Ectodermal cell (in vitro differentiated cells): ENCODE data around the gene ALDH1L1.

Experiments used
- H3K27ac ChIP-seq: 2 replicates; pipeline ENCODE4 v1.7.0; 2013; ENCODE audit warnings: mild to moderate bottlenecking, low read depth, low read length; ENCODE audit not compliant: insufficient read depth, poor library complexity, severe bottlenecking
- H3K27me3 ChIP-seq: 2 replicates; pipeline ENCODE4 v1.7.0; 2013; ENCODE audit warnings: mild to moderate bottlenecking, low read length; ENCODE audit not compliant: insufficient read depth, control insufficient read depth, poor library complexity, severe bottlenecking
- H3K36me3 ChIP-seq: one replicate; pipeline ENCODE4 v1.7.0; 2013; ENCODE audit warnings: low read length; ENCODE audit not compliant: control insufficient read depth, insufficient read depth
- H3K4me1 ChIP-seq: one replicate; pipeline ENCODE4 v1.7.0; 2013; ENCODE audit warnings: low read length; ENCODE audit not compliant: control insufficient read depth, insufficient read depth
- H3K4me3 ChIP-seq: 2 replicates; pipeline ENCODE4 v1.7.0; 2013; ENCODE audit warnings: low read depth, low read length, control low read depth; ENCODE audit not compliant: insufficient read depth
- H3K9me3 ChIP-seq: 2 replicates; pipeline ENCODE4 v1.7.0; 2013; ENCODE audit warnings: mild to moderate bottlenecking, low read length, moderate library complexity; ENCODE audit not compliant: control insufficient read depth
- WGBS, 2 experiments: methylation state at CpG; one replicate each; pipeline ENCODE4 v1.1.7; 2013; ENCODE audit warnings: missing lambda C conversion rate in 2 of 2; 5-methylcytosine and 5-hydroxymethylcytosine counted together

ALDH1L1 gene

GRCh38 chr3:126119976-126120375 is 60.4 kb downstream of the ALDH1L1 start:
- 95 to 97% methylated on average over 8 of the region's 8 CpGs for WGBS, 2 experiments

GRCh38 chr3:126119008-126119675 is 61.2 kb downstream of the ALDH1L1 start:
- no peaks in the 10 kb centered on the region for H3K36me3 ChIP-seq
- WGBS, 2 experiments: 91 to 95% methylated on average over 7 of the region's 7 CpGs
- no peaks in the 10 kb centered on the region for H3K4me1 ChIP-seq
- no peak overlapping the region for H3K27ac ChIP-seq
- H3K4me3 ChIP-seq: no peak overlapping the region
- H3K9me3 ChIP-seq: no peaks in the 10 kb centered on the region
- H3K27me3 ChIP-seq: no peaks in the 10 kb centered on the region

More at GRCh38 chr3:126119976-126120375, 60.4 kb downstream of the ALDH1L1 start:
- Histone ChIP-seq H3K9me3 (no peaks in the 10 kb centered on the region), H3K27ac (no peak overlapping the region), H3K4me1 (peaks cover 3% of the 10 kb centered on the region), H3K27me3 (no peaks in the 10 kb centered on the region), H3K36me3 (no peaks in the 10 kb centered on the region), H3K4me3 (no peak overlapping the region)

DNA sequence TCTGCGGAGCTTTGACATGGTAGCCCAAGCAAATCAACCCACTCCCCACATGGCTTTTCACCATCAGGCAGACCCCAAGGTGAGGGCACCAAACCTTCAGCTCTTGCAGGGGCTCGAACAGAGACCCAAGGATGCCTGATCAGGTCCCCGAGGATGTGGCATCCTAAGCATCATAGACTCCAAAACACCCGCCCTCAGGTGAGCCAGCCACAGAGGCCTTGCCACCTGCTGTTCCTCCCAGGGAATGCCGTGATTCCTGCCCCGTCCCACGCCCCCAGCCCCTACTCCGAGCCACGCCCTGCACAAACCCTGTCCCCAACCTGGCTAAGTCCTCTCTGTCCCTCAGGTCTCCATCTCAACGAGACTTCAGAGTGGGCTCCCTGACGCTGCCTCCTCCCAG is 61.8 kb downstream of the ALDH1L1 start:
- no peaks in the 10 kb centered on the region for H3K36me3 ChIP-seq
- no peak overlapping the region for H3K27ac ChIP-seq
- H3K27me3 ChIP-seq: no peaks in the 10 kb centered on the region
- WGBS, 2 experiments: 93% methylated on average over 11 of the region's 11 CpGs
- H3K4me3 ChIP-seq: no peak overlapping the region
- no peaks in the 10 kb centered on the region for H3K4me1 ChIP-seq
- no peaks in the 10 kb centered on the region for H3K9me3 ChIP-seq

- Histone ChIP-seq H3K27me3 (no peaks in the 10 kb centered on the region), H3K4me1 (no peaks in the 10 kb centered on the region), H3K9me3 (no peaks in the 10 kb centered on the region), H3K36me3 (no peaks in the 10 kb centered on the region), H3K4me3 (no peak overlapping the region), H3K27ac (no peak overlapping the region)
- 83 to 84% methylated on average over 9 of the region's 9 CpGs for WGBS, 2 experiments
Measured at GRCh38 chr3:126117786-126118185, 62.6 kb downstream of the ALDH1L1 start.

GRCh38 chr3:126117212-126117611 is 63.2 kb downstream of the ALDH1L1 start:
- WGBS, 2 experiments: 91 to 92% methylated on average over 3 of the region's 3 CpGs
- H3K4me1 ChIP-seq: no peaks in the 10 kb centered on the region
- H3K36me3 ChIP-seq: no peaks in the 10 kb centered on the region

GRCh38 chr3:126116526-126116925 is 63.9 kb downstream of the ALDH1L1 start:
- H3K4me1 ChIP-seq: no peaks in the 10 kb centered on the region
- no peak overlapping the region for H3K4me3 ChIP-seq
- WGBS, 2 experiments: 89 to 93% methylated on average over 1 of the region's 1 CpG
- H3K27me3 ChIP-seq: no peaks in the 10 kb centered on the region
- no peak overlapping the region for H3K27ac ChIP-seq
- no peaks in the 10 kb centered on the region for H3K36me3 ChIP-seq
- no peaks in the 10 kb centered on the region for H3K9me3 ChIP-seq

More at GRCh38 chr3:126117212-126117611, 63.2 kb downstream of the ALDH1L1 start:
- H3K27me3 ChIP-seq: no peaks in the 10 kb centered on the region
- no peak overlapping the region for H3K4me3 ChIP-seq
- H3K9me3 ChIP-seq: no peaks in the 10 kb centered on the region
- H3K27ac ChIP-seq: no peak overlapping the region

- WGBS, 2 experiments: 91 to 92% methylated on average over 16 of the region's 16 CpGs
- H3K4me3 ChIP-seq: no peak overlapping the region
- no peaks in the 10 kb centered on the region for H3K9me3 ChIP-seq
Measured at GRCh38 chr3:126114443-126115386, 65.7 kb downstream of the ALDH1L1 start.

GRCh38 chr3:126113733-126114442 is 66.5 kb downstream of the ALDH1L1 start:
- Histone ChIP-seq H3K4me3 (no peak overlapping the region), H3K27ac (no peak overlapping the region), H3K9me3 (no peaks in the 10 kb centered on the region), H3K36me3 (no peaks in the 10 kb centered on the region), H3K27me3 (no peaks in the 10 kb centered on the region), H3K4me1 (no peaks in the 10 kb centered on the region)
- 86 to 90% methylated on average over 9 of the region's 9 CpGs for WGBS, 2 experiments

More at GRCh38 chr3:126114443-126115386, 65.7 kb downstream of the ALDH1L1 start:
- no peaks in the 10 kb centered on the region for H3K36me3 ChIP-seq
- H3K27me3 ChIP-seq: no peaks in the 10 kb centered on the region
- H3K27ac ChIP-seq: no peak overlapping the region
- no peaks in the 10 kb centered on the region for H3K4me1 ChIP-seq

DNA sequence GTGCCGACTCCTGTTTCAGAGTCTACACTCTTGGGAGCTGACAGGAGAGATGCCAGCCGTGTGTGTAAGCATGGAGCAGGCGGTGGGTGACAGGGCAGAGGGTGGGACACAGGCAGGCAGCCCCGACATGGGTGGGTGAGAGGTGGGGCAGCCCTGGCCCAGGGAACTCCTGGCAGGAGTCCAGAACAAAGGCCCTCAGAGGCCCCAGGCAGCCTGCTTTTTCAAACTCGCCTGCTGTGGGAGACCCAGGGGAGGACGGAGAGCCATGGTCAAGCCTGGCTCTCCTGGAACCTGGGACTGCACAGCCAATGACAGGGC is 67.2 kb downstream of the ALDH1L1 start:
- H3K27ac ChIP-seq: no peak overlapping the region
- H3K4me3 ChIP-seq: no peak overlapping the region
- no peaks in the 10 kb centered on the region for H3K36me3 ChIP-seq
- H3K9me3 ChIP-seq: no peaks in the 10 kb centered on the region
- WGBS, 2 experiments: 88 to 92% methylated on average over 6 of the region's 6 CpGs
- H3K27me3 ChIP-seq: no peaks in the 10 kb centered on the region
- no peaks in the 10 kb centered on the region for H3K4me1 ChIP-seq
